GM21737 (cell line): ENCODE data around the gene HKDC1.
"Not testable (repeated sequence)": the region's sequence is repeated elsewhere in the genome, so short reads cannot be mapped to it uniquely, and the experiment has no call there.

Experiments used
- ATAC-seq: cut with Tn5 transposase; IDR thresholded peaks from one replicate; pipeline ENCODE4 v1.9.1; 2021; ENCODE audit warnings: mild to moderate bottlenecking, moderate library complexity; ENCODE audit not compliant: unreplicated experiment

HKDC1 gene

GRCh38 chr10:69275444-69275843, 55.3 kb downstream of the HKDC1 start:
- ATAC-seq, result no peak

DNA sequence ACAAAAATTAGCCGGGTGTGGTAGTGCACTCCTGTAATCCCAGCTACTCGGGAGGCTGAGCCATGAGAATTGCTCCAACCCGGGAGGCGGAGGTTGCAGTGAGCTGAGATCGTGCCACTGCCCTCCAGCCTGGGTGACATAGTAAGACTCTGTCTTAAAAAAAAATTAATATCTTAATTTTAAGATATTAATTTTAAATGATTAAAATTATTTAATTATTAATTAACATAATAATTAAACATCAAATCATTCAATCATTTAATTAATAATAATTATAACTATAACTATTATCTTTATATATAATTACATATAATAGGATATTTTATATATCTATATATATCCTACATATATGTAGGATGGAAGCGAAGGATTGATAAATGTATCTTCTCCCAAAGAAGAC, 56.4 kb downstream of the HKDC1 start:
- ATAC-seq, result no peak

DNA sequence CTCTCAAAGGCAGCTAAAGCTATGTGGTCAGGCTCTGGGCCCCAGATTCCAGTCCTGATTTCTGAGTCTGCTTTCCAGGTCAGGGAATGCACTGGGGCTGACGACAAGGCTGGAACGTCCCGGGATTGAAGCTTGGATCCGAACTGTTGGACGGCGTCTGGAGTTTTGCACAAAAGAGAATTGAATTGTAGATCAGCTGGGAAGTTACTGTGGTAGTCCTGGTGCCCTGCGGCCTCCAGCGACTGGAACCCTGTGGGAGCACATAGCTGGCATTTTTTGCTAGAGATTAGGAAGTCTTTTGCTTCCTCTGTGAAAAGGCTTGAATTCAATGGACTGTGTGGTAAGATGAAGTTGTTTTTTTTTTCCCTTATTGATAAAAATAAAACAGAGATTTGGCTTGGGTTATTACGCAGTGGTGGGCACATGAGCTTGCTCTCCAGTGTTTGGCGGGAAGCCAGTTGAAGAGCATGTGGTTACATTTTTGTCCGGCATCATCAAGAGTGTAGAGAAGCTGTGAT, 58.4 kb downstream of the HKDC1 start, which contains the start of gene HK1:
Gene HK1, plus strand, starts transcription at position 51 of the 518 bp plus-strand sequence.
- ATAC-seq, result no peak

GRCh38 chr10:69279110-69279509, 59.0 kb downstream of the HKDC1 start:
- ATAC-seq, result no peak

GRCh38 chr10:69281507-69282413, 61.6 kb downstream of the HKDC1 start:
- ATAC-seq, result no peak

- not testable (repeated sequence) for ATAC-seq
These were observed 64.3 kb downstream of the HKDC1 start for GRCh38 chr10:69284402-69284801.

- ATAC-seq, result no peak
These were observed 65.6 kb downstream of the HKDC1 start for GRCh38 chr10:69285699-69286098.

DNA sequence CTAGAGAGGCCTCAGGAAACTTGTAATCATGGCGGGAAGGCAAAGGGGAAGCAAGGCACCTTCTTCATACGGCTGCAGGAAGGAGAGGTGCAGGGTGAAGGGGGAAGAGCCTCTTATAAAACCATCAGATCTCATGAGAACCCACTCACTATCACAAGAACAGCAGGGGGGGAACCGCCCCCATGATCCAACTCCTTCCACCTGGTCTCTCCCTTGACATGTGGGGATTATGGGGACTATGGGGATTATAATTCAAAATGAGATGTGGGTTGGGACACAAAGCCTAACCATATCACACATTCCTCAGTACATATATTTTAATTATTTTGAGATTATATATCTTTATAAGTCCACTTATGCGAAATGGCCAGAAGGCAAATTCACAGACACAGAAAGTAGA, 67.0 kb downstream of the HKDC1 start:
- ATAC-seq, result no peak

DNA sequence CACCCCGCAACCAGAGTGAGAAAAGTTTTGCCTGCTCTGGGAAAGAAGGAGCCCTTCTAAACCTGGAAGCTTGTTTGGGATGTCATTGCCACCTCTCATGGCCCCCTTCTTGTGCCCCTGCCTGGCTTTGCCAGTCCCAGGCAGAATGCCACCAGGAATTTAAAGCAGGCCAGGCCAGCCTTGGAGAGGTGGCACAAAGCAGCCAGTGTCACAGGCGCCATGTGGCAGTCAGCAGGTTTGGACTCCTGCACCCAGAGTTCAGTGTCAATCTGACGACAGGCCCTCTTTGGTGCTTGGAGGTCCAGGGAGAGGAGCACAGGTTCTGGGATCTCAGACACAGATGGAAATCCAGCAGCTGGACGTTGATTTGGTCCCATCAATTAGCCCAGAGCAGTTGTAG, 70.9 kb downstream of the HKDC1 start:
- ATAC-seq, result no peak

GRCh38 chr10:69292459-69292858, 72.3 kb downstream of the HKDC1 start:
- ATAC-seq, result no peak

DNA sequence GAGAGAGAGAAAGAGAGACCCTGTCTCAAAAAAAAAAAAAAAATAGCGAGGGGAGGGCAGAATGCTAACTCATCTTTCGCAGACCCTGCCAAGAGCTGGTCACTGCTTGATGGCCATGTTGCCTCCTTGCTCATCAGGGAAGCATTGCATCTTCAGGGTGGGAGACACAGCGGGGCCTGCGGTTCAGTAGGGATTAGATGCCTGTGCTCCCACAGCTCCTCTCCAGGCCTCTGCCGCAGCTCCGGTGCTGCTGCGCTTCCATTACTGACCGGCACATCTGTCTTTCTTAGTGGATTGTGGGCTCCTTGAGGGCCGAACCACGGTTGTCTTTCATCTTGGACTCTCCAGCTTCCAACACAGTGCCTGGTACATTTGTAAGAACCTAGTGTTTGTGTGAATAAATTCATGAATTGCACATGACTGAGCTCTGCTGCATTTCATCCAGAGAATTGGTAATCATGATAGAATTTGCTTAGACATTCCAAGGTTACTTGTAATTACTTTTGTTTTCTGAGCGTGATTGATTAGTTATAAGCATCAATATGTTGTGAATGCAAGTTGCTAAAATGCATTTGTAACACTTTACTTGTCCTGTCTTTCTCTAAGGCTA, 75.0 kb downstream of the HKDC1 start:
- ATAC-seq, result no peak

- ATAC-seq, result no peak
These were observed 83.5 kb downstream of the HKDC1 start for GRCh38 chr10:69303632-69304051.

DNA sequence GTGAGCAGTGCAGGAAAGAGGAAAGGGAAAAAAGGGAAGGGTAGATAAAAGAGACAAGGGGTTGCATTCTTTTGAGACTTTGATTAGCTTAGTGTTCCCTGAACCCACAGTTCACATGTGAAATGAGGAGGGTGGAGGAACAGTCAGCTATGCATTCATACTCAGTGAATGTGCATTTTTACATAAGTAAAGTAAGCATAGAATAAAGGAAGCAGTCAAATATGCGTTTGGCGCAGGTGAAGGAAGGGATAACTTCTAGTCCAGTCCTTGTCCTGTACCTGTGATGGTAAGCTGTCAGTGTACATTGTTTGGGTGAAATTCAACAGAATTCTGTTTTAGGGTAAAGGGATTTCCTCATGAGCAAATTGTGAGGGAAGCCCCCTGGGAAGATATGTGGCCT, 86.3 kb downstream of the HKDC1 start:
- no peak for ATAC-seq

DNA sequence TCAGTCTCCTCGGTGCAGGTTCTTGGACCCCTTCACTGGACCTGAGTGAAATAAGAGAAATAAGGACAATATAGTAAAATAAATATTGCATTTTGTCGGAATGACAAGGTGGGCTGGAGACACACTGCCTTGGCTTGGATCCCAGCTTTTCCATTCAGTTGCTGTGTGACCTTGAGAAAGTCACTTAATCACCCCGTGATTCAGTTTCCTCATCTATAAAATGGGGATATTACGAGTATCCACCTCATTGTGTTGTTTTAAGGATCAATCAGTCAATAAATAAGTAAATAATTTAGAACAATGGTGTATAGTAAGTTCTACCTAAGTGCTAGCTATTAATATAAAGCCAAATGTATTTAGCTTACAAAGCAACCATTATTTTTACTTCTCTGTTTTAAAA, 87.3 kb downstream of the HKDC1 start:
- no peak for ATAC-seq

DNA sequence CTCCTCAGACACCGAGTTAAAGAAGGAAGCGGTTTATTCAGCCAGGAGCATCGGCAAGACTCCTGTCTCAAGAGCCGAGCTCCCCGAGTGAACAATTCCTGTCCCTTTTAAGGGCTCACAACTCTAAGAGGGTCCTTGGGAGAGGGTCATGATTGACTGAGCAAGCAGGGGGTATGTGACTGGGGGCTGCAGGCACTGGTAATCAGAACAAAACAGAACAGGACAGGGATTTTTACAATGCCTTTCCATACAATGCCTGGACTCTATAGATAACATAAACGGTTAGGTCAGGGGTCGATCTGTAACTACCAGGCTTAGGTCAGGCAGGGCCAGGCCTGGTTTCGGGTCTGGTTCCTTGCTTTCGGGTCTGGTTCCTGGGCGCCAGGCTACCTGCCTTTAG, 88.2 kb downstream of the HKDC1 start:
- ATAC-seq, result not testable (repeated sequence)

GRCh38 chr10:69311309-69311708, 91.2 kb downstream of the HKDC1 start:
- no peak for ATAC-seq

DNA sequence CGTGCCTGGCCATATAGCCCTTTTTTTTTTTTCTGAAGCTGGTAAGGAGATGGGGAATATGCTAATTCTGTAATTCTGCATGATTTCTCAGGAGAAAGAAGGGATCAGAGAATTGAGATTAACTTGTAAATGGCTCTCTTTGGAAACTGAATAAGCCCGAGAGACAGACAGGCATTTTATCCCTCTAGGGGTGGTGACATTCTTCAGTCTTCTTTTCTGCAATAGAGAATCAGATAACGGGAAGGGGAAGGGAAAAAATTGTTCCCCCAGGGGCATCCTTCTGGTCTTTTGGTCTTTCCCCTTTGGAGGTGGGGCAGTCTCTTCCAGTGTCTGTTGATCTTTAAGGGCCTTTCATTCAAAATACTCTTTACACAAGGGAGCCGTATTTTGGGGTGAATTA, 92.4 kb downstream of the HKDC1 start:
- no peak for ATAC-seq

- no peak for ATAC-seq
These were observed 95.0 kb downstream of the HKDC1 start for GRCh38 chr10:69315100-69315542.

- ATAC-seq, result no peak
These were observed 95.6 kb downstream of the HKDC1 start for GRCh38 chr10:69315610-69316312.

GRCh38 chr10:69316313-69317059, 96.4 kb downstream of the HKDC1 start:
- ATAC-seq, result no peak
